CD4-positive, alpha-beta memory T cell (primary cell): ENCODE measurements around the gene SIGLEC6. TPM values are rescaled to one million over a fixed set of nuclear protein-coding genes. Genes with fewer than 3 reads are reported as not detected.

Source experiments
- CTCF ChIA-PET: fragments of 350-600 bp; sonication (Branson Sonifier 250); formaldehyde crosslinking; loops from one replicate; lab custom pipeline; 2021; ENCODE audit warnings: inconsistent platforms; ENCODE audit not compliant: partially characterized antibody; lab: Charles Lee
- POLR2A ChIA-PET: fragments of 350-600 bp; sonication (Branson Sonifier 250); formaldehyde crosslinking; loops from one replicate; lab custom pipeline; 2021; ENCODE audit not compliant: partially characterized antibody; lab: Charles Lee
- DNase-seq, 5 donors: peaks; one replicate each; pipeline versions ENCODE4 v3.0.0 to v3.0.0-alpha.2; 2020 to 2022; ENCODE audit warnings: mixed read lengths in 1 of 5
- H3K27ac ChIP-seq: one replicate; pipeline ENCODE4 v1.7.0; 2013; ENCODE audit warnings: low read depth, low read length
- H3K27me3 ChIP-seq: 2 replicates; pipeline ENCODE4 v1.7.0; 2013; ENCODE audit warnings: mild to moderate bottlenecking, low read length, moderate library complexity; ENCODE audit not compliant: insufficient read depth
- H3K36me3 ChIP-seq: 2 replicates; pipeline ENCODE4 v1.7.0; 2013; ENCODE audit warnings: mild to moderate bottlenecking, low read length, moderate library complexity; ENCODE audit not compliant: insufficient read depth
- H3K4me1 ChIP-seq: 2 replicates; pipeline ENCODE4 v1.7.0; 2013; ENCODE audit warnings: mild to moderate bottlenecking, low read length, moderate library complexity; ENCODE audit not compliant: insufficient read depth
- H3K4me3 ChIP-seq, 2 donors: one replicate each; pipeline ENCODE4 v1.7.0; 2013; ENCODE audit warnings: low read length in 2 of 2, mild to moderate bottlenecking in 1 of 2
- H3K9me3 ChIP-seq, 2 donors: one replicate each; pipeline ENCODE4 v1.7.0; 2013; ENCODE audit warnings: low read length in 2 of 2, control low read depth in 1 of 2; ENCODE audit not compliant: control insufficient read depth in 1 of 2
- H3K27ac Mint-ChIP-seq, 7 donors: one replicate each; pipeline ENCODE4 v1.8.0; 2020 to 2021; ENCODE audit warnings: mixed read lengths in 7 of 7, mild to moderate bottlenecking in 6 of 7, inconsistent platforms in 3 of 7, moderate library complexity in 3 of 7
- H3K27me3 Mint-ChIP-seq, 2 donors: one replicate each; pipeline ENCODE4 v1.8.0; 2020 to 2021; ENCODE audit warnings: mixed read lengths in 2 of 2
- H3K36me3 Mint-ChIP-seq, 2 donors: one replicate each; pipeline ENCODE4 v1.8.0; 2020 to 2021; ENCODE audit warnings: mixed read lengths in 2 of 2, inconsistent platforms in 1 of 2, mild to moderate bottlenecking in 1 of 2
- H3K4me1 Mint-ChIP-seq, 4 donors: one replicate each; pipeline ENCODE4 v1.8.0; 2020 to 2021; ENCODE audit warnings: mixed read lengths in 4 of 4, mild to moderate bottlenecking in 1 of 4
- H3K4me3 Mint-ChIP-seq, 8 donors: one replicate each; pipeline ENCODE4 v1.8.0; 2020 to 2021; ENCODE audit warnings: mixed read lengths in 8 of 8, mild to moderate bottlenecking in 7 of 8, moderate library complexity in 6 of 8, inconsistent platforms in 3 of 8
- H3K9me3 Mint-ChIP-seq, 8 donors: one replicate each; pipeline ENCODE4 v1.8.0; 2020 to 2021; ENCODE audit warnings: mixed read lengths in 8 of 8, mild to moderate bottlenecking in 5 of 8, inconsistent platforms in 3 of 8, moderate library complexity in 1 of 8
- intact Hi-C: fragments of 100-400 bp; cut with micrococcal nuclease; formaldehyde crosslinking; loops from one replicate; pipeline ENCODE4 v1.15.1; 2023
- polyA plus RNA-seq, 2 donors: library from polyadenylated mRNA; unstranded; fragments of 300-500 nt; fragmentation: Illumina TruSeq; gene quantifications; one replicate each; pipeline ENCODE4 v1.2.3, GENCODE V29; 2021
- total RNA-seq, 2 experiments: library from RNA; stranded (reverse); gene quantifications; one replicate each; pipeline ENCODE4 v1.2.3, GENCODE V29; 2021

Gene SIGLEC6
- total and polyA plus RNA-seq, 4 experiments from 2014 or later: 0.10 TPM; not detected in 3

- Mint-ChIP-seq H3K36me3 (peaks cover 0 to 6% of the 10 kb centered on the region in 2 donors), H3K4me3 (no peak overlapping the region), H3K27ac (no peak overlapping the region), H3K27me3 (peaks cover 33 to 49% of the 10 kb centered on the region in 2 donors), H3K4me1 (peaks cover 2 to 14% (median 6%) of the 10 kb centered on the region in 4 donors), H3K9me3 (peaks cover 0 to 10% (median 5%) of the 10 kb centered on the region in 8 donors)
- Histone ChIP-seq H3K4me3 (no peak overlapping the region), H3K4me1 (no peaks in the 10 kb centered on the region), H3K27me3 (no peaks in the 10 kb centered on the region), H3K36me3 (no peaks in the 10 kb centered on the region), H3K27ac (no peak overlapping the region), H3K9me3 (no peaks in the 10 kb centered on the region)
- DNase-seq: no peak
- POLR2A ChIA-PET: no interaction called here
- CTCF ChIA-PET: no interaction called here
- intact Hi-C loops: no loop called here
Measured at GRCh38 chr19:51548891-51549305, 17.4 kb upstream of the SIGLEC6 start.

- peaks cover 0 to 6% of the 10 kb centered on the region in 2 donors for H3K36me3 Mint-ChIP-seq
- Histone ChIP-seq H3K27ac (no peak overlapping the region), H3K36me3 (no peaks in the 10 kb centered on the region), H3K4me1 (no peaks in the 10 kb centered on the region), H3K27me3 (no peaks in the 10 kb centered on the region), H3K4me3 (no peak overlapping the region), H3K9me3 (no peaks in the 10 kb centered on the region)
- H3K4me3 Mint-ChIP-seq: no peak overlapping the region
- no peak for DNase-seq
- ChIA-PET CTCF (no interaction called here), POLR2A (no interaction called here)
- H3K4me1 Mint-ChIP-seq: peaks cover 2 to 14% (median 6%) of the 10 kb centered on the region in 4 donors
- no peak overlapping the region for H3K27ac Mint-ChIP-seq
- peaks cover 0 to 10% (median 5%) of the 10 kb centered on the region in 8 donors for H3K9me3 Mint-ChIP-seq
- intact Hi-C loops: no loop called here
- peaks cover 32 to 49% of the 10 kb centered on the region in 2 donors for H3K27me3 Mint-ChIP-seq
Measured at GRCh38 chr19:51548213-51548651, 16.8 kb upstream of the SIGLEC6 start.

- Histone ChIP-seq H3K4me1 (no peaks in the 10 kb centered on the region), H3K27ac (no peak overlapping the region), H3K36me3 (no peaks in the 10 kb centered on the region), H3K9me3 (no peaks in the 10 kb centered on the region), H3K27me3 (no peaks in the 10 kb centered on the region), H3K4me3 (no peak overlapping the region)
- ChIA-PET CTCF (no interaction called here), POLR2A (no interaction called here)
- Mint-ChIP-seq H3K9me3 (peaks cover 0 to 9% (median 4%) of the 10 kb centered on the region in 8 donors), H3K4me1 (peaks cover 2 to 14% (median 6%) of the 10 kb centered on the region in 4 donors), H3K27me3 (peaks cover 30 to 49% of the 10 kb centered on the region in 2 donors), H3K4me3 (no peak overlapping the region), H3K27ac (no peak overlapping the region), H3K36me3 (peaks cover 0 to 5% of the 10 kb centered on the region in 2 donors)
- intact Hi-C loops: no loop called here
- no peak for DNase-seq
Measured at GRCh38 chr19:51547397-51548212, 16.1 kb upstream of the SIGLEC6 start.

GRCh38 chr19:51546650-51547396 lies 15.4 kb upstream of the SIGLEC6 start:
- peaks cover 0 to 4% (median 1%) of the 10 kb centered on the region in 8 donors for H3K9me3 Mint-ChIP-seq
- peaks cover 0 to 3% of the 10 kb centered on the region in 2 donors for H3K36me3 Mint-ChIP-seq
- Histone ChIP-seq H3K9me3 (no peaks in the 10 kb centered on the region), H3K36me3 (no peaks in the 10 kb centered on the region), H3K27me3 (no peaks in the 10 kb centered on the region), H3K4me1 (no peaks in the 10 kb centered on the region), H3K4me3 (no peak overlapping the region), H3K27ac (no peak overlapping the region)
- ChIA-PET POLR2A (no interaction called here), CTCF (no interaction called here)
- DNase-seq: no peak
- peaks cover 2 to 10% (median 3%) of the 10 kb centered on the region in 4 donors for H3K4me1 Mint-ChIP-seq
- H3K4me3 Mint-ChIP-seq: no peak overlapping the region
- no peak overlapping the region for H3K27ac Mint-ChIP-seq
- intact Hi-C loops: no loop called here
- H3K27me3 Mint-ChIP-seq: peaks cover 31 to 50% of the 10 kb centered on the region in 2 donors

- H3K4me3 ChIP-seq: no peak overlapping the region
- Mint-ChIP-seq H3K4me3 (no peak overlapping the region), H3K4me1 (peaks cover 0 to 4% (median 0%) of the 10 kb centered on the region in 4 donors), H3K36me3 (no peaks in the 10 kb centered on the region), H3K27me3 (peaks cover 31 to 48% of the 10 kb centered on the region in 2 donors), H3K9me3 (peaks cover 0 to 3% (median 0%) of the 10 kb centered on the region in 8 donors), H3K27ac (no peak overlapping the region)
- H3K9me3 ChIP-seq: no peaks in the 10 kb centered on the region
- intact Hi-C loops: no loop called here
- ChIA-PET POLR2A (no interaction called here), CTCF (no interaction called here)
- DNase-seq: no peak
- no peaks in the 10 kb centered on the region for H3K4me1 ChIP-seq
- H3K27ac ChIP-seq: no peak overlapping the region
- no peaks in the 10 kb centered on the region for H3K36me3 ChIP-seq
- no peaks in the 10 kb centered on the region for H3K27me3 ChIP-seq
Measured at GRCh38 chr19:51546107-51546649, 14.7 kb upstream of the SIGLEC6 start.

- Mint-ChIP-seq H3K27me3 (peaks cover 29 to 45% of the 10 kb centered on the region in 2 donors), H3K9me3 (peaks cover 0 to 4% (median 0%) of the 10 kb centered on the region in 8 donors), H3K27ac (no peak overlapping the region), H3K36me3 (no peaks in the 10 kb centered on the region), H3K4me3 (no peak overlapping the region), H3K4me1 (peaks cover 0 to under 1% (median 0%) of the 10 kb centered on the region in 4 donors)
- intact Hi-C loops: no loop called here
- H3K27me3 ChIP-seq: no peaks in the 10 kb centered on the region
- no peaks in the 10 kb centered on the region for H3K4me1 ChIP-seq
- no peak overlapping the region for H3K27ac ChIP-seq
- no peak overlapping the region for H3K4me3 ChIP-seq
- no peaks in the 10 kb centered on the region for H3K36me3 ChIP-seq
- DNase-seq: no peak
- ChIA-PET POLR2A (no interaction called here), CTCF (no interaction called here)
- H3K9me3 ChIP-seq: no peaks in the 10 kb centered on the region
Measured at GRCh38 chr19:51544038-51544437, 12.6 kb upstream of the SIGLEC6 start.

GRCh38 chr19:51542699-51543098 lies 11.2 kb upstream of the SIGLEC6 start:
- Mint-ChIP-seq H3K27ac (no peak overlapping the region), H3K4me1 (no peaks in the 10 kb centered on the region), H3K9me3 (peaks cover 0 to 6% (median 2%) of the 10 kb centered on the region in 8 donors), H3K27me3 (peaks cover 32 to 38% of the 10 kb centered on the region in 2 donors), H3K36me3 (no peaks in the 10 kb centered on the region), H3K4me3 (no peak overlapping the region)
- intact Hi-C loops: no loop called here
- no peak overlapping the region for H3K27ac ChIP-seq
- no peaks in the 10 kb centered on the region for H3K27me3 ChIP-seq
- ChIA-PET CTCF (no interaction called here), POLR2A (no interaction called here)
- H3K4me1 ChIP-seq: no peaks in the 10 kb centered on the region
- H3K9me3 ChIP-seq: no peaks in the 10 kb centered on the region
- DNase-seq: no peak
- H3K4me3 ChIP-seq: no peak overlapping the region
- H3K36me3 ChIP-seq: no peaks in the 10 kb centered on the region
